GM23338 (cell line): Measurements from ENCODE around the gene FDXR. TPM values are rescaled to one million over a fixed set of nuclear protein-coding genes. Genes with fewer than 3 reads are reported as not detected.

Source experiments
- ATAC-seq: fragments of 200-7000 bp; cut with Tn5 transposase; 3 replicates; pipeline ENCODE4 v1.9.1; 2020
- DNase-seq: peaks from one replicate; pipeline ENCODE4 v3.0.0-alpha.2; 2015; ENCODE audit warnings: low spot score
- H2AFZ ChIP-seq: fragments of 200-600 bp; sonication (generic); 2 replicates; pipeline ENCODE4 v1.8.0; 2016; ENCODE audit warnings: antibody characterized with exemption, mild to moderate bottlenecking, moderate library complexity
- H3F3A ChIP-seq: fragments of 200-600 bp; sonication (generic); replicated peaks from 2 replicates; pipeline ENCODE4 v1.8.0; 2017; ENCODE audit warnings: antibody characterized with exemption, mixed run types, low read depth
- H3K27ac ChIP-seq: fragments of 200-600 bp; sonication (generic); 2 replicates; pipeline ENCODE4 v1.6.1; 2016; ENCODE audit warnings: low read depth
- H3K27me3 ChIP-seq: fragments of 200-600 bp; sonication (generic); 2 replicates; pipeline ENCODE4 v1.8.0; 2016; ENCODE audit warnings: mild to moderate bottlenecking, mixed run types, moderate library complexity; ENCODE audit not compliant: insufficient read depth
- H3K36me3 ChIP-seq: fragments of 200-600 bp; sonication (generic); 2 replicates; pipeline ENCODE4 v1.8.0; 2016; ENCODE audit warnings: mild to moderate bottlenecking; ENCODE audit not compliant: insufficient read depth
- H3K4me1 ChIP-seq: fragments of 200-600 bp; sonication (generic); 2 replicates; pipeline ENCODE4 v1.8.0; 2016; ENCODE audit warnings: mild to moderate bottlenecking, moderate library complexity; ENCODE audit not compliant: insufficient read depth
- H3K4me2 ChIP-seq: fragments of 200-600 bp; sonication (generic); 2 replicates; pipeline ENCODE4 v1.7.1; 2017; ENCODE audit warnings: mixed run types
- H3K4me3 ChIP-seq: fragments of 200-600 bp; sonication (generic); 2 replicates; pipeline ENCODE4 v1.6.1; 2016; ENCODE audit warnings: mixed run types
- H3K79me2 ChIP-seq: fragments of 200-600 bp; sonication (generic); replicated peaks from 2 replicates; pipeline ENCODE4 v1.8.0; 2017; ENCODE audit warnings: mild to moderate bottlenecking; ENCODE audit not compliant: insufficient read depth
- H3K9me2 ChIP-seq: fragments of 200-600 bp; sonication (generic); 2 replicates; pipeline ENCODE4 v1.8.0; 2017; ENCODE audit not compliant: insufficient read depth
- H4K20me1 ChIP-seq: fragments of 200-600 bp; sonication (generic); replicated peaks from 2 replicates; pipeline ENCODE4 v1.8.0; 2017; ENCODE audit warnings: mild to moderate bottlenecking; ENCODE audit not compliant: insufficient read depth
- H3K27ac Mint-ChIP-seq: 2 replicates; pipeline ENCODE4 v1.8.0; 2020; ENCODE audit warnings: inconsistent platforms, mild to moderate bottlenecking, moderate library complexity, mixed read lengths
- H3K27me3 Mint-ChIP-seq: 3 replicates; pipeline ENCODE4 v1.8.0; 2022; ENCODE audit warnings: low read depth, mild to moderate bottlenecking, moderate library complexity, mixed read lengths, inconsistent platforms; ENCODE audit not compliant: insufficient read depth, poor library complexity
- H3K36me3 Mint-ChIP-seq: 3 replicates; pipeline ENCODE4 v1.8.0; 2021; ENCODE audit warnings: low read depth, mild to moderate bottlenecking, inconsistent platforms, moderate library complexity, mixed read lengths
- H3K4me1 Mint-ChIP-seq: 3 replicates; pipeline ENCODE4 v1.8.0; 2020; ENCODE audit warnings: mild to moderate bottlenecking, inconsistent platforms, mixed read lengths
- H3K4me3 Mint-ChIP-seq: 3 replicates; pipeline ENCODE4 v1.8.0; 2021; ENCODE audit warnings: moderate library complexity, mild to moderate bottlenecking, inconsistent platforms, mixed read lengths
- H3K9me3 Mint-ChIP-seq: 3 replicates; pipeline ENCODE4 v1.8.0; 2020; ENCODE audit warnings: moderate library complexity, mild to moderate bottlenecking, inconsistent platforms, mixed read lengths
- CREB1 ChIP-seq: fragments of 250-450 bp; sonication (Bioruptor Pico); IDR thresholded peaks from 2 replicates; pipeline ENCODE4 v1.5.0; 2020; ENCODE audit warnings: low read depth, mild to moderate bottlenecking, moderate library complexity
- EZH2phosphoT487 ChIP-seq: fragments of 200-600 bp; sonication (generic); IDR thresholded peaks from one replicate; pipeline ENCODE4 v1.8.1; 2018; ENCODE audit warnings: antibody characterized with exemption; ENCODE audit not compliant: unreplicated experiment
- JUNB ChIP-seq: IDR thresholded peaks from one replicate; pipeline ENCODE4 v1.6.1; 2016; ENCODE audit warnings: antibody characterized with exemption; ENCODE audit not compliant: unreplicated experiment
- NANOG ChIP-seq: IDR thresholded peaks from 2 replicates; pipeline ENCODE4 v1.6.1; 2016; ENCODE audit warnings: antibody characterized with exemption, borderline replicate concordance
- POLR2AphosphoS5 ChIP-seq: IDR thresholded peaks from 2 replicates; pipeline ENCODE4 v1.6.1; 2016; ENCODE audit warnings: antibody characterized with exemption, low read depth
- REST ChIP-seq: IDR thresholded peaks from one replicate; pipeline ENCODE4 v1.6.1; 2018; ENCODE audit warnings: antibody characterized with exemption; ENCODE audit not compliant: unreplicated experiment
- STAT1 ChIP-seq: IDR thresholded peaks from one replicate; pipeline ENCODE4 v1.6.1; 2016; ENCODE audit warnings: antibody characterized with exemption; ENCODE audit not compliant: unreplicated experiment
- ZNF114 ChIP-seq: fragments of 250-450 bp; sonication (Bioruptor Pico); IDR thresholded peaks from 2 replicates; pipeline ENCODE4 v1.5.0; 2020; ENCODE audit warnings: mild to moderate bottlenecking, moderate library complexity
- ZNF331 ChIP-seq: fragments of 250-450 bp; sonication (Bioruptor Pico); IDR thresholded peaks from 2 replicates; pipeline ENCODE4 v1.5.0; 2020; ENCODE audit warnings: low read depth, mild to moderate bottlenecking, moderate library complexity
- polyA plus RNA-seq: library from polyadenylated mRNA; unstranded; fragments of >200 nt; fragmentation: Nextera tagmentation; extraction: Ambion mirVana; gene quantifications from 2 replicates; pipeline ENCODE4 v1.2.1, GENCODE V29; 2016
- total RNA-seq: library from RNA; depleted of rRNA; stranded (reverse); fragments of >200 nt; shearing (Covaris generic); gene quantifications from 2 replicates; pipeline ENCODE4 v1.2.3, GENCODE V29; 2014
- TF ChIP-seq, protein P1 (sequence below): fragments of 250-450 bp; sonication (Bioruptor Pico); IDR thresholded peaks from 2 replicates; pipeline ENCODE4 v1.5.0; 2020; ENCODE audit warnings: mild to moderate bottlenecking, moderate library complexity
- TF ChIP-seq, protein P2 (sequence below), 2 experiments: fragments of 200-600 bp in 1 of 2; sonication (generic) in 1 of 2; conservative IDR thresholded peaks; 2 replicates each; pipeline versions ENCODE4 v1.5.1 to v1.6.1; 2016 to 2017; ENCODE audit warnings: antibody characterized with exemption in 2 of 2, low read depth in 2 of 2, mild to moderate bottlenecking in 2 of 2, moderate library complexity in 1 of 2

FDXR gene
- total and polyA plus RNA-seq, 2 experiments from 2014 or later, result 21.7 to 33.1 TPM

DNA sequence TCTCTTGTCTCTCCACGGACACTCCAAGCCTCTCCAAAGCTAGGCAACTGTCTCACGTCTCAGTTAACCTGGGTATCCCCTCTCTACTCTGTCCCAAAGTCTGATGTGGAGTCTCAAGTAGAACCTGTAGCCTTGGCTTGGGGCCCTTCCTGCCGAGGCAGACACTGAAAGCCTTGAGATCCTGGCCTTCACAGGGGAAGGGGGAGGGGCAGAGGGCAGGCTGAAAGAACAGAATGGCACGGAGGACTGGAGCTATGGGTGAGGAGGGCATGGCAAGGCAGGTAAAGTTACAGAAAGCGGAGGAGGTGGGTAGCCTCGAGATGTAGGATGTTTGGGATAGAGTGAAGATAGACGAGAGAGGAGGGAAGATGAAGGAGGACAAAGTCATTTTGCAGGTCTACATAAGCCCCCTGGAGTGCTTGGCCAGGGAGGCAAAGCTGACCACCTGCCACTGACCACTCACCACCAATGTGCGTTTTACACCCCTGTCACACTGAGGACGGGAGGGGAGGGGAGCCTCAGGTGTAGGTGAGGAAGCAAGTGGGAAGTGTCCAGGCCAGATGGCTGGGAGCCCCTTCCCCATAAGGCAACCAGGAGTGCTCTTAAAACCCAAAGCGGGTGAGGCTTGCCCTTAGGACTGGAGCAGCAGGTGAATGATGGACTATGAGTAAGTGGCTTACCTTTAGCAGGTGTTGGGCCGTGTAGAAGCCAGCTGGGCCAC, 1.3 kb downstream of the FDXR start:
- Histone ChIP-seq H3K4me3 (peak overlapping the region; percentile 95), H3K4me2 (peak overlapping the region; percentile 99), H3K4me1 (peaks cover 9% of the 10 kb centered on the region; the same call in 1 of the 2 replicates), H2AFZ (no peak overlapping the region), H3K27ac (no peak overlapping the region), H3K36me3 (no peaks in the 10 kb centered on the region), H3K27me3 (0 out of 2 replicates have a peak, but pooled peaks cover 7% of the 10 kb centered on the region), H3F3A (0 out of 2 replicates have a peak, but pooled peaks cover 4% of the 10 kb centered on the region), H3K79me2 (no peaks in the 10 kb centered on the region), H4K20me1 (peaks cover 3% of the 10 kb centered on the region; the same call in 1 of the 2 replicates), H3K9me2 (no peaks in the 10 kb centered on the region)
- Mint-ChIP-seq H3K27me3 (peaks cover 23% of the 10 kb centered on the region), H3K4me3 (peak overlapping the region; percentile 91), H3K36me3 (peaks cover 6% of the 10 kb centered on the region; the same call in 1 of the 3 replicates), H3K4me1 (peaks cover 24% of the 10 kb centered on the region), H3K9me3 (peaks cover 2% of the 10 kb centered on the region; the same call in 1 of the 3 replicates), H3K27ac (no peak overlapping the region)
- DNase-seq (no peak), ATAC-seq (no peak)
- TF ChIP-seq, protein P1, sequence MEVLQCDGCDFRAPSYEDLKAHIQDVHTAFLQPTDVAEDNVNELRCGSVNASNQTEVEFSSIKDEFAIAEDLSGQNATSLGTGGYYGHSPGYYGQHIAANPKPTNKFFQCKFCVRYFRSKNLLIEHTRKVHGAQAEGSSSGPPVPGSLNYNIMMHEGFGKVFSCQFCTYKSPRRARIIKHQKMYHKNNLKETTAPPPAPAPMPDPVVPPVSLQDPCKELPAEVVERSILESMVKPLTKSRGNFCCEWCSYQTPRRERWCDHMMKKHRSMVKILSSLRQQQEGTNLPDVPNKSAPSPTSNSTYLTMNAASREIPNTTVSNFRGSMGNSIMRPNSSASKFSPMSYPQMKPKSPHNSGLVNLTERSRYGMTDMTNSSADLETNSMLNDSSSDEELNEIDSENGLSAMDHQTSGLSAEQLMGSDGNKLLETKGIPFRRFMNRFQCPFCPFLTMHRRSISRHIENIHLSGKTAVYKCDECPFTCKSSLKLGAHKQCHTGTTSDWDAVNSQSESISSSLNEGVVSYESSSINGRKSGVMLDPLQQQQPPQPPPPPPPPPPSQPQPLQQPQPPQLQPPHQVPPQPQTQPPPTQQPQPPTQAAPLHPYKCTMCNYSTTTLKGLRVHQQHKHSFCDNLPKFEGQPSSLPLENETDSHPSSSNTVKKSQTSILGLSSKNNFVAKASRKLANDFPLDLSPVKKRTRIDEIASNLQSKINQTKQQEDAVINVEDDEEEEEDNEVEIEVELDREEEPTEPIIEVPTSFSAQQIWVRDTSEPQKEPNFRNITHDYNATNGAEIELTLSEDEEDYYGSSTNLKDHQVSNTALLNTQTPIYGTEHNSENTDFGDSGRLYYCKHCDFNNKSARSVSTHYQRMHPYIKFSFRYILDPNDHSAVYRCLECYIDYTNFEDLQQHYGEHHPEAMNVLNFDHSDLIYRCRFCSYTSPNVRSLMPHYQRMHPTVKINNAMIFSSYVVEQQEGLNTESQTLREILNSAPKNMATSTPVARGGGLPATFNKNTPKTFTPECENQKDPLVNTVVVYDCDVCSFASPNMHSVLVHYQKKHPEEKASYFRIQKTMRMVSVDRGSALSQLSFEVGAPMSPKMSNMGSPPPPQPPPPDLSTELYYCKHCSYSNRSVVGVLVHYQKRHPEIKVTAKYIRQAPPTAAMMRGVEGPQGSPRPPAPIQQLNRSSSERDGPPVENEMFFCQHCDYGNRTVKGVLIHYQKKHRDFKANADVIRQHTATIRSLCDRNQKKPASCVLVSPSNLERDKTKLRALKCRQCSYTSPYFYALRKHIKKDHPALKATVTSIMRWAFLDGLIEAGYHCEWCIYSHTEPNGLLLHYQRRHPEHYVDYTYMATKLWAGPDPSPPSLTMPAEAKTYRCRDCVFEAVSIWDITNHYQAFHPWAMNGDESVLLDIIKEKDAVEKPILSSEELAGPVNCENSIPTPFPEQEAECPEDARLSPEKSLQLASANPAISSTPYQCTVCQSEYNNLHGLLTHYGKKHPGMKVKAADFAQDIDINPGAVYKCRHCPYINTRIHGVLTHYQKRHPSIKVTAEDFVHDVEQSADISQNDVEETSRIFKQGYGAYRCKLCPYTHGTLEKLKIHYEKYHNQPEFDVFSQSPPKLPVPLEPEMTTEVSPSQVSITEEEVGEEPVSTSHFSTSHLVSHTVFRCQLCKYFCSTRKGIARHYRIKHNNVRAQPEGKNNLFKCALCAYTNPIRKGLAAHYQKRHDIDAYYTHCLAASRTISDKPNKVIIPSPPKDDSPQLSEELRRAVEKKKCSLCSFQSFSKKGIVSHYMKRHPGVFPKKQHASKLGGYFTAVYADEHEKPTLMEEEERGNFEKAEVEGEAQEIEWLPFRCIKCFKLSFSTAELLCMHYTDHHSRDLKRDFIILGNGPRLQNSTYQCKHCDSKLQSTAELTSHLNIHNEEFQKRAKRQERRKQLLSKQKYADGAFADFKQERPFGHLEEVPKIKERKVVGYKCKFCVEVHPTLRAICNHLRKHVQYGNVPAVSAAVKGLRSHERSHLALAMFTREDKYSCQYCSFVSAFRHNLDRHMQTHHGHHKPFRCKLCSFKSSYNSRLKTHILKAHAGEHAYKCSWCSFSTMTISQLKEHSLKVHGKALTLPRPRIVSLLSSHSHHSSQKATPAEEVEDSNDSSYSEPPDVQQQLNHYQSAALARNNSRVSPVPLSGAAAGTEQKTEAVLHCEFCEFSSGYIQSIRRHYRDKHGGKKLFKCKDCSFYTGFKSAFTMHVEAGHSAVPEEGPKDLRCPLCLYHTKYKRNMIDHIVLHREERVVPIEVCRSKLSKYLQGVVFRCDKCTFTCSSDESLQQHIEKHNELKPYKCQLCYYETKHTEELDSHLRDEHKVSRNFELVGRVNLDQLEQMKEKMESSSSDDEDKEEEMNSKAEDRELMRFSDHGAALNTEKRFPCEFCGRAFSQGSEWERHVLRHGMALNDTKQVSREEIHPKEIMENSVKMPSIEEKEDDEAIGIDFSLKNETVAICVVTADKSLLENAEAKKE (CRISPR knock-in tag), result no peak
- no peak for TF ChIP-seq NANOG
- TF ChIP-seq JUNB, result no peak
- TF ChIP-seq, protein P2, sequence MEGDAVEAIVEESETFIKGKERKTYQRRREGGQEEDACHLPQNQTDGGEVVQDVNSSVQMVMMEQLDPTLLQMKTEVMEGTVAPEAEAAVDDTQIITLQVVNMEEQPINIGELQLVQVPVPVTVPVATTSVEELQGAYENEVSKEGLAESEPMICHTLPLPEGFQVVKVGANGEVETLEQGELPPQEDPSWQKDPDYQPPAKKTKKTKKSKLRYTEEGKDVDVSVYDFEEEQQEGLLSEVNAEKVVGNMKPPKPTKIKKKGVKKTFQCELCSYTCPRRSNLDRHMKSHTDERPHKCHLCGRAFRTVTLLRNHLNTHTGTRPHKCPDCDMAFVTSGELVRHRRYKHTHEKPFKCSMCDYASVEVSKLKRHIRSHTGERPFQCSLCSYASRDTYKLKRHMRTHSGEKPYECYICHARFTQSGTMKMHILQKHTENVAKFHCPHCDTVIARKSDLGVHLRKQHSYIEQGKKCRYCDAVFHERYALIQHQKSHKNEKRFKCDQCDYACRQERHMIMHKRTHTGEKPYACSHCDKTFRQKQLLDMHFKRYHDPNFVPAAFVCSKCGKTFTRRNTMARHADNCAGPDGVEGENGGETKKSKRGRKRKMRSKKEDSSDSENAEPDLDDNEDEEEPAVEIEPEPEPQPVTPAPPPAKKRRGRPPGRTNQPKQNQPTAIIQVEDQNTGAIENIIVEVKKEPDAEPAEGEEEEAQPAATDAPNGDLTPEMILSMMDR (conservative IDR thresholded peaks at IDR 0.05; ENCODE audit: low read depth in 2 of 2), result no peak
- no peak for TF ChIP-seq ZNF114 (CRISPR knock-in tag)
- TF ChIP-seq POLR2AphosphoS5, result no peak
- no peak for TF ChIP-seq ZNF331 (CRISPR knock-in tag)
- no peak for TF ChIP-seq REST
- TF ChIP-seq CREB1 (CRISPR knock-in tag), result no peak
- no peak for TF ChIP-seq STAT1
- TF ChIP-seq EZH2phosphoT487, result no peak
